H1 (cell line): ENCODE results near the gene TBCD.

Source experiments
- ASH2L ChIP-seq: fragments of 200-600, 300-600 bp; sonication (generic); IDR thresholded peaks from one replicate; pipeline ENCODE4 v1.7.1; 2017; ENCODE audit warnings: low read length
- CEBPB ChIP-seq: IDR thresholded peaks from 2 replicates; pipeline ENCODE4 v1.6.1; 2012; ENCODE audit warnings: low read depth, low read length
- JUND ChIP-seq: IDR thresholded peaks from 2 replicates; pipeline ENCODE4 v1.6.1; 2011; ENCODE audit warnings: mild to moderate bottlenecking, improper control_type of control experiment, low read length
- KDM1A ChIP-seq: fragments of 200-600, 300-600 bp; sonication (generic); IDR thresholded peaks from 2 replicates; pipeline ENCODE4 v1.7.1; 2016; ENCODE audit warnings: mild to moderate bottlenecking, low read length, borderline replicate concordance
- POLR2A ChIP-seq, 2 experiments: IDR thresholded peaks; 1 replicate in 1 of 2; 2 replicates in 1 of 2; pipeline ENCODE4 v1.6.1; 2011; ENCODE audit warnings: low read depth in 2 of 2, low read length in 2 of 2, mild to moderate bottlenecking in 2 of 2; ENCODE audit errors: control extremely low read depth in 1 of 2
- POLR2AphosphoS5 ChIP-seq: IDR thresholded peaks from 2 replicates; pipeline ENCODE4 v1.6.1; 2011; ENCODE audit warnings: low read depth, low read length
- RNF2 ChIP-seq: fragments of 200-900, 300-1000 bp; sonication (generic); IDR thresholded peaks from 2 replicates; pipeline ENCODE4 v1.7.1; 2016; ENCODE audit warnings: borderline replicate concordance, low read depth, mild to moderate bottlenecking, antibody characterized with exemption, low read length; ENCODE audit not compliant: poor library complexity, severe bottlenecking; ENCODE audit errors: missing control alignments
- SIN3A ChIP-seq, 2 experiments: IDR thresholded peaks in 1 of 2; conservative IDR thresholded peaks in 1 of 2; 2 replicates each; pipeline ENCODE4 v1.6.1; 2011 to 2012; ENCODE audit warnings: low read length in 2 of 2, improper control_type of control experiment in 1 of 2, low read depth in 1 of 2, mild to moderate bottlenecking in 1 of 2
- TEAD4 ChIP-seq: IDR thresholded peaks from 2 replicates; pipeline ENCODE4 v1.6.1; 2012; ENCODE audit warnings: low read depth, low read length, inconsistent platforms, mixed read lengths
- TF ChIP-seq, protein P1 (sequence below), 3 experiments: IDR thresholded peaks; 1 replicate in 2 of 3; 2 replicates in 1 of 3; pipeline versions ENCODE4 v1.5.1 to v1.6.1; 2011; ENCODE audit warnings: low read length in 3 of 3, mild to moderate bottlenecking in 3 of 3, inconsistent platforms in 2 of 3, low read depth in 1 of 3, moderate library complexity in 1 of 3; ENCODE audit not compliant: insufficient read depth in 1 of 3; ENCODE audit errors: control extremely low read depth in 1 of 3

DNA sequence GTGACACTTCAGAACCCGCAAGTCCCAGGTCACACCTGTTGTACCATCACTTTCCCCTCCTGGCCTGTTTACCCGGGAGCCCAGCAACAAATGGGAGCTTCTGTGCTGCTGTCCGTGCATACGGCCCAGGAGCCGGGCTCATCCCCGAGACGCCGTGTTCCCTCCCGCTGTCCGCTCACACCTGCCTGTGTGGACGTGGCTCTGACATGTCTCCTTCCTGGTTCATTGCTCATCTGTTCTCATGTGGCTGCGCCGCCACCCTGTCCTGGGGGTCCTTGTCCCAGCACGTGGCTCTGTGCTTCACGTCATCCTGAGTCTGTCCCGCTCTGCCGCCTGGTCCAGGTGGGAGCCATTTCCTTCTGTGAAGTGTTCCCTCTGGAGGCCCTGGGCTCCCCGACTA, 37.9 kb downstream of the TBCD start:
- TF ChIP-seq CEBPB, result no peak
- no peak for TF ChIP-seq JUND
- TF ChIP-seq ASH2L, result no peak
- TF ChIP-seq, protein P1, sequence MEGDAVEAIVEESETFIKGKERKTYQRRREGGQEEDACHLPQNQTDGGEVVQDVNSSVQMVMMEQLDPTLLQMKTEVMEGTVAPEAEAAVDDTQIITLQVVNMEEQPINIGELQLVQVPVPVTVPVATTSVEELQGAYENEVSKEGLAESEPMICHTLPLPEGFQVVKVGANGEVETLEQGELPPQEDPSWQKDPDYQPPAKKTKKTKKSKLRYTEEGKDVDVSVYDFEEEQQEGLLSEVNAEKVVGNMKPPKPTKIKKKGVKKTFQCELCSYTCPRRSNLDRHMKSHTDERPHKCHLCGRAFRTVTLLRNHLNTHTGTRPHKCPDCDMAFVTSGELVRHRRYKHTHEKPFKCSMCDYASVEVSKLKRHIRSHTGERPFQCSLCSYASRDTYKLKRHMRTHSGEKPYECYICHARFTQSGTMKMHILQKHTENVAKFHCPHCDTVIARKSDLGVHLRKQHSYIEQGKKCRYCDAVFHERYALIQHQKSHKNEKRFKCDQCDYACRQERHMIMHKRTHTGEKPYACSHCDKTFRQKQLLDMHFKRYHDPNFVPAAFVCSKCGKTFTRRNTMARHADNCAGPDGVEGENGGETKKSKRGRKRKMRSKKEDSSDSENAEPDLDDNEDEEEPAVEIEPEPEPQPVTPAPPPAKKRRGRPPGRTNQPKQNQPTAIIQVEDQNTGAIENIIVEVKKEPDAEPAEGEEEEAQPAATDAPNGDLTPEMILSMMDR (IDR thresholded peaks at IDR 0.05; ENCODE audit: control extremely low read depth in 1 of 3, insufficient read depth in 1 of 3, low read depth in 1 of 3, low read length in 3 of 3), result no peak
- no peak for TF ChIP-seq TEAD4
- TF ChIP-seq POLR2A (IDR thresholded peaks at IDR 0.05; ENCODE audit: control extremely low read depth in 1 of 2, low read depth in 2 of 2, low read length in 2 of 2), result no peak
- no peak for TF ChIP-seq RNF2
- TF ChIP-seq POLR2AphosphoS5, result no peak
- no peak for TF ChIP-seq KDM1A
- no peak for TF ChIP-seq SIN3A (conservative IDR thresholded peaks at IDR 0.05 in 1 of 2, IDR thresholded peaks at IDR 0.05 in 1 of 2; ENCODE audit: low read depth in 1 of 2, low read length in 2 of 2)
